ENCODE results near the gene HNF4A. TPM values are rescaled to one million over a fixed set of nuclear protein-coding genes. Genes with fewer than 3 reads are reported as not detected.

Gene HNF4A
- total and polyA plus RNA-seq, 2 of the 13 experiments (the other 11 are each of a cell fraction or from before 2014, with no cell fraction given), result 80.9 to 169 TPM

DNA sequence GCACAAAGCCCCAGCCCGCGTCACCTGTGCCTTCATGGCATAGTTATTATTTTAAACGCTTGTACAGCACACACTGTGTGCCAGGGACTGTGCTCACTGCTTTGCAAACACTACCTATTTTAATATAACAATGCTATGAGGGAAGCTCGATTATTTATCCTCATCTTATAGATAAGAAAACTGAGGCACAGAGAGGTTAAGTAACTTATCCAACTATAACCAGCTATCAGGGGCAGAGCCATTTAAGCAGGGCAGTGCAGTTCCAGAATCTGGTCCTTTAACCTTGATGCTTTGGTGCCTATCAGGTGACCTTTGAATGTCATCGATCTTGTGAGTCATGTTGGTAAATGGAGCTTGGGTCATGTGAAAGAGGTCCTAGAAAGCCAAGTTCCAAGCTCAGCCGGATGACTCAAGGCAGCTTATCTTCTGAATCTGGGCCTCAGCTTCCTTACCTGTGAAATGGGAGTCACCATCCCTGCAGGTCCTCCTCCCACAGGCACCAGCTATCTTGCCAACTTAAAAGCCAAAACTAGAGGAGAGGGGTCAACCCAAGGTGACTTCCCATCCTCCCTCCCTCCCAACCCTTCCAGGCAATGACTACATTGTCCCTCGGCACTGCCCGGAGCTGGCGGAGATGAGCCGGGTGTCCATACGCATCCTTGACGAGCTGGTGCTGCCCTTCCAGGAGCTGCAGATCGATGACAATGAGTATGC, 63.8 kb downstream of the HNF4A start (continued):
- TF ChIP-seq SIN3B (IDR thresholded peaks at IDR 0.05; ENCODE audit: low read length), result no peak; the same call in 1 of the 2 replicates
- TF ChIP-seq, protein P1, sequence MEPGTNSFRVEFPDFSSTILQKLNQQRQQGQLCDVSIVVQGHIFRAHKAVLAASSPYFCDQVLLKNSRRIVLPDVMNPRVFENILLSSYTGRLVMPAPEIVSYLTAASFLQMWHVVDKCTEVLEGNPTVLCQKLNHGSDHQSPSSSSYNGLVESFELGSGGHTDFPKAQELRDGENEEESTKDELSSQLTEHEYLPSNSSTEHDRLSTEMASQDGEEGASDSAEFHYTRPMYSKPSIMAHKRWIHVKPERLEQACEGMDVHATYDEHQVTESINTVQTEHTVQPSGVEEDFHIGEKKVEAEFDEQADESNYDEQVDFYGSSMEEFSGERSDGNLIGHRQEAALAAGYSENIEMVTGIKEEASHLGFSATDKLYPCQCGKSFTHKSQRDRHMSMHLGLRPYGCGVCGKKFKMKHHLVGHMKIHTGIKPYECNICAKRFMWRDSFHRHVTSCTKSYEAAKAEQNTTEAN (CRISPR knock-in tag; conservative IDR thresholded peaks at IDR 0.05), result no peak
- TF ChIP-seq SIN3A (IDR thresholded peaks at IDR 0.05; ENCODE audit: borderline replicate concordance, low read depth, low read length), result 0 out of 2 replicates have a peak, but pooled peaks have one; percentile 12
- TF ChIP-seq KDM3A (CRISPR knock-in tag; IDR thresholded peaks at IDR 0.05; ENCODE audit: low read depth), result peak; percentile 87; the same call in 1 of the 2 replicates
- TF ChIP-seq THYN1 (CRISPR knock-in tag; IDR thresholded peaks at IDR 0.05; ENCODE audit: borderline replicate concordance, low read depth), result no peak
- TF ChIP-seq JARID2 (CRISPR knock-in tag; IDR thresholded peaks at IDR 0.05; ENCODE audit: insufficient replicate concordance), result no peak
- TF ChIP-seq DNMT3B (CRISPR knock-in tag; conservative IDR thresholded peaks at IDR 0.05), result peak; percentile 94
- TF ChIP-seq E2F5 (CRISPR knock-in tag; conservative IDR thresholded peaks at IDR 0.05), result no peak
- TF ChIP-seq PBX2 (CRISPR knock-in tag; IDR thresholded peaks at IDR 0.05), result peak; percentile 47; the same call in 1 of the 2 replicates
- TF ChIP-seq, protein P2, sequence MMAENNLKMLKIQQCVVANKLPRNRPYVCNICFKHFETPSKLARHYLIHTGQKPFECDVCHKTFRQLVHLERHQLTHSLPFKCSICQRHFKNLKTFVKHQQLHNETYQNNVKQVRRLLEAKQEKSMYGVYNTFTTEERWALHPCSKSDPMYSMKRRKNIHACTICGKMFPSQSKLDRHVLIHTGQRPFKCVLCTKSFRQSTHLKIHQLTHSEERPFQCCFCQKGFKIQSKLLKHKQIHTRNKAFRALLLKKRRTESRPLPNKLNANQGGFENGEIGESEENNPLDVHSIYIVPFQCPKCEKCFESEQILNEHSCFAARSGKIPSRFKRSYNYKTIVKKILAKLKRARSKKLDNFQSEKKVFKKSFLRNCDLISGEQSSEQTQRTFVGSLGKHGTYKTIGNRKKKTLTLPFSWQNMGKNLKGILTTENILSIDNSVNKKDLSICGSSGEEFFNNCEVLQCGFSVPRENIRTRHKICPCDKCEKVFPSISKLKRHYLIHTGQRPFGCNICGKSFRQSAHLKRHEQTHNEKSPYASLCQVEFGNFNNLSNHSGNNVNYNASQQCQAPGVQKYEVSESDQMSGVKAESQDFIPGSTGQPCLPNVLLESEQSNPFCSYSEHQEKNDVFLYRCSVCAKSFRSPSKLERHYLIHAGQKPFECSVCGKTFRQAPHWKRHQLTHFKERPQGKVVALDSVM (CRISPR knock-in tag; IDR thresholded peaks at IDR 0.05), result peak; percentile 71
- TF ChIP-seq, protein P3, sequence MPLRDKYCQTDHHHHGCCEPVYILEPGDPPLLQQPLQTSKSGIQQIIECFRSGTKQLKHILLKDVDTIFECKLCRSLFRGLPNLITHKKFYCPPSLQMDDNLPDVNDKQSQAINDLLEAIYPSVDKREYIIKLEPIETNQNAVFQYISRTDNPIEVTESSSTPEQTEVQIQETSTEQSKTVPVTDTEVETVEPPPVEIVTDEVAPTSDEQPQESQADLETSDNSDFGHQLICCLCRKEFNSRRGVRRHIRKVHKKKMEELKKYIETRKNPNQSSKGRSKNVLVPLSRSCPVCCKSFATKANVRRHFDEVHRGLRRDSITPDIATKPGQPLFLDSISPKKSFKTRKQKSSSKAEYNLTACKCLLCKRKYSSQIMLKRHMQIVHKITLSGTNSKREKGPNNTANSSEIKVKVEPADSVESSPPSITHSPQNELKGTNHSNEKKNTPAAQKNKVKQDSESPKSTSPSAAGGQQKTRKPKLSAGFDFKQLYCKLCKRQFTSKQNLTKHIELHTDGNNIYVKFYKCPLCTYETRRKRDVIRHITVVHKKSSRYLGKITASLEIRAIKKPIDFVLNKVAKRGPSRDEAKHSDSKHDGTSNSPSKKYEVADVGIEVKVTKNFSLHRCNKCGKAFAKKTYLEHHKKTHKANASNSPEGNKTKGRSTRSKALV (CRISPR knock-in tag; IDR thresholded peaks at IDR 0.05), result no peak
- TF ChIP-seq ZNF431 (CRISPR knock-in tag; IDR thresholded peaks at IDR 0.05; ENCODE audit: borderline replicate concordance, low read depth), result no peak; the same call in 1 of the 2 replicates
- no peak for TF ChIP-seq ZNF562 (CRISPR knock-in tag; IDR thresholded peaks at IDR 0.05; ENCODE audit: borderline replicate concordance)
- peak; percentile 62; the same call in 1 of the 2 replicates for TF ChIP-seq ZSCAN25 (CRISPR knock-in tag; IDR thresholded peaks at IDR 0.05)
- no peak for TF ChIP-seq ZFP90 (CRISPR knock-in tag; IDR thresholded peaks at IDR 0.05; ENCODE audit: borderline replicate concordance)
- TF ChIP-seq RAD21 (CRISPR knock-in tag; IDR thresholded peaks at IDR 0.05), result no peak
- TF ChIP-seq CBX2 (IDR thresholded peaks at IDR 0.05; ENCODE audit: low read depth, low read length), result no peak
- TF ChIP-seq CBX2 (CRISPR knock-in tag; IDR thresholded peaks at IDR 0.05; ENCODE audit: low read depth), result no peak
- TF ChIP-seq, protein P4, sequence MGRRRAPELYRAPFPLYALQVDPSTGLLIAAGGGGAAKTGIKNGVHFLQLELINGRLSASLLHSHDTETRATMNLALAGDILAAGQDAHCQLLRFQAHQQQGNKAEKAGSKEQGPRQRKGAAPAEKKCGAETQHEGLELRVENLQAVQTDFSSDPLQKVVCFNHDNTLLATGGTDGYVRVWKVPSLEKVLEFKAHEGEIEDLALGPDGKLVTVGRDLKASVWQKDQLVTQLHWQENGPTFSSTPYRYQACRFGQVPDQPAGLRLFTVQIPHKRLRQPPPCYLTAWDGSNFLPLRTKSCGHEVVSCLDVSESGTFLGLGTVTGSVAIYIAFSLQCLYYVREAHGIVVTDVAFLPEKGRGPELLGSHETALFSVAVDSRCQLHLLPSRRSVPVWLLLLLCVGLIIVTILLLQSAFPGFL (CRISPR knock-in tag; IDR thresholded peaks at IDR 0.05), result no peak
- TF ChIP-seq SNRNP70 (IDR thresholded peaks at IDR 0.05; ENCODE audit: low read depth, low read length), result no peak
- no peak for TF ChIP-seq NR1H2 (CRISPR knock-in tag; IDR thresholded peaks at IDR 0.05; ENCODE audit: borderline replicate concordance, low read depth)
